Measurements from ENCODE around the gene PRPH2. TPM values are rescaled to one million over a fixed set of nuclear protein-coding genes. Genes with fewer than 3 reads are reported as not detected.
"Not testable (repeated sequence)": the region's sequence is repeated elsewhere in the genome, so short reads cannot be mapped to it uniquely, and the experiment has no call there.

Gene PRPH2
- polyA plus RNA-seq, 1 donor from 2014 or later, result not detected

DNA sequence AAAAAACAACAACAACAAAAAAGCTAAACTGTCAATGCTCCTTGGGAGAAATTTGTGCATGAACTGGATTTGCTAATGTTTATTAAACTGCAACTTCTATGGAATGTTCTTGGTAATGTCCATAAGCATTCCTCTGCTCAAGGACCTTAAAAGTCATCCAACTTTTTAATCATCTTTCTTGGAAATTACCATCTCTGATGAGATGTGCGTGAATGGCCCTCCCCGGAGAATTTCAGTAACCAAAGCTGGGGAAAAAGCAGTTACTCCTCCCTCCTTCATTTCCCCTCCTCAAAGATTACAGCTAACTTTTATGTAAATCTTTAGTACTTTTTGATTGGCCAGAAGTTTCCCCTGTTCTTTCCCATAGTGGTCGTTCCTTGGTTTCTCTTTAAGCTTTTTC, 18.3 kb upstream of the PRPH2 start:
- Histone ChIP-seq H2AFZ (ENCODE audit: low read depth, low read length) (no peak overlapping the region), H3K9me3 (ENCODE audit: low read length) (no peaks in the 10 kb centered on the region), H3K27me3 (ENCODE audit: insufficient read depth, low read depth, low read length) (no peaks in the 10 kb centered on the region), H3K27ac (ENCODE audit: low read length) (no peak overlapping the region), H3F3A (ENCODE audit: insufficient read depth, low read length, poor library complexity, severe bottlenecking) (peaks cover 7% of the 10 kb centered on the region), H3K4me3 (ENCODE audit: low read length) (no peak overlapping the region), H3K36me3 (ENCODE audit: insufficient read depth, low read length) (no peaks in the 10 kb centered on the region), H3K9ac (ENCODE audit: low read length) (no peak overlapping the region), H3K4me2 (ENCODE audit: low read length) (no peak overlapping the region), H3K9me2 (ENCODE audit: insufficient read depth, low read length) (no peaks in the 10 kb centered on the region), H4K20me1 (ENCODE audit: insufficient read depth) (no peaks in the 10 kb centered on the region), H3K79me2 (replicated peaks; ENCODE audit: insufficient read depth, low read length) (peaks cover 19% of the 10 kb centered on the region)
- TF ChIP-seq EZH2 (IDR thresholded peaks at IDR 0.05; ENCODE audit: borderline replicate concordance, insufficient read depth, low read length, poor library complexity, severe bottlenecking), result no peak
- TF ChIP-seq SMC3 (conservative IDR thresholded peaks at IDR 0.05; ENCODE audit: poor library complexity), result no peak
- no peak for TF ChIP-seq POLR2AphosphoS5 (IDR thresholded peaks at IDR 0.05)
- TF ChIP-seq CTCF (IDR thresholded peaks at IDR 0.05; ENCODE audit: poor library complexity, severe bottlenecking), result no peak

GRCh38 chr6:42735976-42736375, 13.6 kb upstream of the PRPH2 start:
- TF ChIP-seq EZH2 (IDR thresholded peaks at IDR 0.05; ENCODE audit: borderline replicate concordance, insufficient read depth, low read length, poor library complexity, severe bottlenecking) (no peak), CTCF (IDR thresholded peaks at IDR 0.05; ENCODE audit: poor library complexity, severe bottlenecking) (no peak), MXI1 (conservative IDR thresholded peaks at IDR 0.05; ENCODE audit: poor library complexity, severe bottlenecking) (no peak), RAD21 (conservative IDR thresholded peaks at IDR 0.05) (no peak), SMC3 (conservative IDR thresholded peaks at IDR 0.05; ENCODE audit: poor library complexity) (no peak), EP300 (conservative IDR thresholded peaks at IDR 0.05; ENCODE audit: poor library complexity, severe bottlenecking) (no peak), POLR2AphosphoS5 (IDR thresholded peaks at IDR 0.05) (no peak), TAF1 (IDR thresholded peaks at IDR 0.05; ENCODE audit: low read depth) (no peak)
- TF ChIP-seq, protein P1, sequence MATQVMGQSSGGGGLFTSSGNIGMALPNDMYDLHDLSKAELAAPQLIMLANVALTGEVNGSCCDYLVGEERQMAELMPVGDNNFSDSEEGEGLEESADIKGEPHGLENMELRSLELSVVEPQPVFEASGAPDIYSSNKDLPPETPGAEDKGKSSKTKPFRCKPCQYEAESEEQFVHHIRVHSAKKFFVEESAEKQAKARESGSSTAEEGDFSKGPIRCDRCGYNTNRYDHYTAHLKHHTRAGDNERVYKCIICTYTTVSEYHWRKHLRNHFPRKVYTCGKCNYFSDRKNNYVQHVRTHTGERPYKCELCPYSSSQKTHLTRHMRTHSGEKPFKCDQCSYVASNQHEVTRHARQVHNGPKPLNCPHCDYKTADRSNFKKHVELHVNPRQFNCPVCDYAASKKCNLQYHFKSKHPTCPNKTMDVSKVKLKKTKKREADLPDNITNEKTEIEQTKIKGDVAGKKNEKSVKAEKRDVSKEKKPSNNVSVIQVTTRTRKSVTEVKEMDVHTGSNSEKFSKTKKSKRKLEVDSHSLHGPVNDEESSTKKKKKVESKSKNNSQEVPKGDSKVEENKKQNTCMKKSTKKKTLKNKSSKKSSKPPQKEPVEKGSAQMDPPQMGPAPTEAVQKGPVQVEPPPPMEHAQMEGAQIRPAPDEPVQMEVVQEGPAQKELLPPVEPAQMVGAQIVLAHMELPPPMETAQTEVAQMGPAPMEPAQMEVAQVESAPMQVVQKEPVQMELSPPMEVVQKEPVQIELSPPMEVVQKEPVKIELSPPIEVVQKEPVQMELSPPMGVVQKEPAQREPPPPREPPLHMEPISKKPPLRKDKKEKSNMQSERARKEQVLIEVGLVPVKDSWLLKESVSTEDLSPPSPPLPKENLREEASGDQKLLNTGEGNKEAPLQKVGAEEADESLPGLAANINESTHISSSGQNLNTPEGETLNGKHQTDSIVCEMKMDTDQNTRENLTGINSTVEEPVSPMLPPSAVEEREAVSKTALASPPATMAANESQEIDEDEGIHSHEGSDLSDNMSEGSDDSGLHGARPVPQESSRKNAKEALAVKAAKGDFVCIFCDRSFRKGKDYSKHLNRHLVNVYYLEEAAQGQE (IDR thresholded peaks at IDR 0.05; ENCODE audit: borderline replicate concordance), result no peak
- no peak overlapping the region for H2AFZ ChIP-seq (ENCODE audit: low read depth, low read length)
- H3K79me2 ChIP-seq (replicated peaks; ENCODE audit: insufficient read depth, low read length), result no peaks in the 10 kb centered on the region
- no peak overlapping the region for H3K4me3 ChIP-seq (ENCODE audit: low read length)
- no peaks in the 10 kb centered on the region for H3F3A ChIP-seq (ENCODE audit: insufficient read depth, low read length, poor library complexity, severe bottlenecking)
- H3K4me2 ChIP-seq (ENCODE audit: low read length), result no peak overlapping the region
- no peaks in the 10 kb centered on the region for H3K9me3 ChIP-seq (ENCODE audit: low read length)
- no peak overlapping the region for H3K9ac ChIP-seq (ENCODE audit: low read length)
- H3K9me2 ChIP-seq (ENCODE audit: insufficient read depth, low read length), result no peaks in the 10 kb centered on the region
- H3K27me3 ChIP-seq (ENCODE audit: insufficient read depth, low read depth, low read length), result no peaks in the 10 kb centered on the region
- no peaks in the 10 kb centered on the region for H3K36me3 ChIP-seq (ENCODE audit: insufficient read depth, low read length)
- no peak overlapping the region for H3K27ac ChIP-seq (ENCODE audit: low read length)
- H4K20me1 ChIP-seq (ENCODE audit: insufficient read depth), result no peaks in the 10 kb centered on the region

GRCh38 chr6:42733867-42734481, 11.6 kb upstream of the PRPH2 start:
- H3K27me3 ChIP-seq (ENCODE audit: insufficient read depth, low read depth, low read length); H4K20me1 ChIP-seq (ENCODE audit: insufficient read depth); H3K9me3 ChIP-seq (ENCODE audit: low read length); H3K36me3 ChIP-seq (ENCODE audit: insufficient read depth, low read length); H3K4me2 ChIP-seq (ENCODE audit: low read length); H3K9ac ChIP-seq (ENCODE audit: low read length); H3K4me3 ChIP-seq (ENCODE audit: low read length); H3K79me2 ChIP-seq (replicated peaks; ENCODE audit: insufficient read depth, low read length); H3K9me2 ChIP-seq (ENCODE audit: insufficient read depth, low read length); H2AFZ ChIP-seq (ENCODE audit: low read depth, low read length); H3F3A ChIP-seq (ENCODE audit: insufficient read depth, low read length, poor library complexity, severe bottlenecking); H3K27ac ChIP-seq (ENCODE audit: low read length): not testable (repeated sequence)
